ENCODE results near the gene DAZAP1.

The DAZAP1 gene

DNA sequence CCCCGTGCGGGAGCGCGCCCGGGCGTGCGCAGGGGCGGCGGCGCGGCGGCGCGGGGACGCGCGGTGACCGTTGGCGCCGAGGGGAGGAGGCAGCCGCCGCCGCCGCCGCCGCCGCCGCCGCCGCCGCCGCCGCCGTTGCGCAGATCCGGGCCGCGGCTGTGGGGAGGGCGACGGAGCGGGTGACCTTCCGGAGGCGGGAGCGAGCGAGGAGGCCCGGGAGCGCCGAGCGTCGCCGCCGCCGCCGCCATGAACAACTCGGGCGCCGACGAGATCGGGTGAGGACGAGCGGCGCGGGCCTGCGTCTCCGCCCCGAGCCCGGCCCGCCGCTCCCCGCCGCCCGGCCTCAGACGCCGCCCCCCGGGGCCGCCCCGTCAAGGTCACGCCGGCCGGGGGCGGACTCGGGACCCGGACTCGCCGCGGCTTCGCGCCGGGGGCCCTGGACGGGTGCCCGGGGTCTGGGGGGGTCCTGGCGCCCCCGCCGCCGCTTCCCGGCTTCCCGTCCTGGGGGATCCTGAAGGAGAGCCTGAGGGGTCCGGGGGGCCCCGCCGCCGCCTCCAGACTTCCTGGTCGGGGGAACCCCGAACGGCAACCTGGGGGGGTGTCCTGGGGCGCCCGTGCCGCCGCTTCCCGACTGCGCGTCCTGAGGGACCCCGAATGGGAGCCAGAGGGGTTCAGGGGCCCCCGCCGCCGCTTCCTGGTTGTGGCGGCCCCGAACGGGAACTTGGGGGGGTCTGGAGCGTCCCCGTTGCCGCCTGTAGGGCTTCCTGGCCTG is at the start of gene DAZAP1:
DAZAP1 (plus strand) TSS at position 59 of the 772 bp plus-strand sequence; CDS start at position 247, 188 bp downstream.
- peak; percentile 33 for DNase-seq

- DNase-seq: no peak
These were observed 47.1 kb upstream of the DAZAP1 start for GRCh38 chr19:1360126-1360817.

DNA sequence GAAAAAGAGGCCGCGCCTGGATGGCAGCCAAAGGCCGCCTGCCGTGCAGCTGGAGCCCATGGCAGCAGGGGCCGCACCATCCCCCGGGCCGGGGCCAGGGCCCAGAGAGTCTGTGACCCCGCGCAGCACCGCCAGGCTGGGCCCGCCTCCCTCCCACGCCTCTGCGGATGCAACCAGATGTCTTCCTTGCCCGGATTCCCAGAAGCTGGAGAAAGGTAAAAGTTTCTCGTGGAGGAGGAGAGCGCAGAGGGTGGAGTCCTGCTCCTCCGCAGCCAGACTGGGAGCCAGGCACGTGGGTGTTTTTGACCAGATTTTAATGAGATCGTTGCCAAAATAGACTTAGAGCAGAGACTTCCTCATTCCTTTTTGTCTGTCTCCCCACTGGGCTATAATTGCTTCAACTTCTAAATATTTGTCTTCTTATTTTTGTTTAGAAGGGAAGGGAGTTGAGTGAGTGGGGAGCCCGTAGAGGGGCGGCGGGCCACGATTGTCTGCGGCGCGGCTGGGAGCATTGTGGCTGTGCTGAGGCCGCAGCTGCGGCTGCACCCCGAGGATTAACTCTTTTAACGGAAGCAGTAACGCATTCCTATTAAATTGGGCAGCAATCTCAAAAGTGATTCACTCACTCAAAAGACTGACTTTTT is 46.4 kb upstream of the DAZAP1 start:
- DNase-seq: no peak

DNA sequence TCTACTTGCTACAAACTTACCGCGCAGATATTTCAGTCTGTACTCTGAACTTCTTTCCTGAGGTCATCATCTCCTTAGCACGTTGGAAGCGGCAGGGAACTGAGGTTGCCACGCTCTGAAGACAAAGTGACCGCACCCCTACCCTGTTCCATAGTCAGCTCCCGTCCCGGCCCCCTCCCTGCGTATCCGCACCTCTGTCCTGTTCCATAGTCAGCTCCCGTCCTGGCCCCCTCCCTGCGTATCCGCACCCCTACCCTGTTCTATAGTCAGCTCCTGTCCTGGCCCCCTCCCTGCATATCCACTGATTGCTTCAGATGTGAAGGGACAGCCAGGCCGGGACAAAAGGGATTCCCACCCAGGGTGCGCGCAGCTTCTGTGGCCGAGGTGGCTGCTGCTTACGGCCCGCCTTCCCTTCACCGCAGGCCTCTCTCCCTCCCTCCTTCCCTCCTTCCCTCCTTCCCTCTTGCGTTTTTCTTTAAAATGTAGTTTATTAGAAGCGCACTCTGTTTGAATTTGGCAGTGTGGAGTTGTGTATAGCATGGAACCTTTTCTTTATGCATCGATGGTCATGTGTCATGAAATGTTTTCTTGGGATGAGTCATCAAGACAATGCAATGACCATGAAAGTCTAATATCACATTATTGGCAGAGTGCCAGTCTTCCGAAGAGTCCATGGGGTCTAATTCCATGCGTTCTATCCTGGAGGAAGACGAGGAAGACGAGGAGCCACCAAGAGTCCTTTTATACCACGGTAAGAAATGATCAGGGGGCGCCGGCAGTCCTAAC is 45.6 kb upstream of the DAZAP1 start:
- no peak for DNase-seq

- DNase-seq: no peak
These were observed 44.8 kb upstream of the DAZAP1 start for GRCh38 chr19:1362387-1363257.

GRCh38 chr19:1363599-1363998 is 43.8 kb upstream of the DAZAP1 start:
- no peak for DNase-seq

- DNase-seq: no peak
These were observed 43.2 kb upstream of the DAZAP1 start for GRCh38 chr19:1364070-1364704.

DNA sequence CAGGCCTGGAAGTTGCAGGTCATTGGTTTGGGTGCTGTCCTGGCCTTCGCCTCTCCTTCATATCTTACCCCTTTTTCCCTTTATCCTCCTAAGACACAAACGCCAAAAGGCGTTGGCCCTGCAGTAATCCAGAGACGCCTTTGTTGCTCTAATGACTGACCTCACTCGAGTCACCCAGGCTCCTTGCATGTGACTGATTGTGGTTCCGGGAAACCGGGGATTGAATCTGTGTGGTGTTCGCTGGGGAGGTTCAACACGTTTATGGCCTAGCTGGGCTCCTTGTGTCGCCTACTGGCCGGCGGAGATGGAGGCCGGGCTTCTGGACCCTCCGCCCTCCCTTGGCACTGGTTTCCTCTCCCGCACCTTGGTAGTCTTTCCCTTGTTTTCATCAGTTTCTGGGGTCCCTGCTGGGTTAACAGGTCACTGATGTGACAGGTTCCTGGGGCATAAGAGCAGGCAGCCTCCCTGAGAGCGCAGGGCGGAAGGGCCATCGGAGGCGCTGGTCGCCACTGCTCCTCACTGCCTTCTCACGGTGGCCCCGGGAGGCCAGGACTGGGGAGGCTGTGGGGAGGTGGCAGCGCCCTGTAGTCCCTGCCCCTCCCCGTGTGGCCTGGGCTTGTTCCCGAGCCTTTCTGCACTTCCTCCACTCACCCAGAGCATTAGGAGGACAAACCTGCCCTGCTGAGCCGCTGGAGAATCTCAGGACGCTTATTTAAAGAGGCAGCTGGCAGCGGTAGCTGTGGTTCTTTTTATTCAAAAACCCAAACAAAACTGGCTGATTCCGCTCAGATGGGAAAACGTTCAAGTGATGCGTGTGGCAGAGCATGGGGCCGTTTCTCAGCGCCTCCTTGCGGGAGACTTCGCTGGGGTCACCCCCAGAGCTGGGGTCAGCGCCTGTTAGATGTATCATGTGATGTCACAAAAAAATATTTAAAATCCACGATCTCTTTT is 41.8 kb upstream of the DAZAP1 start:
- DNase-seq: no peak

- DNase-seq: no peak
These were observed 41.1 kb upstream of the DAZAP1 start for GRCh38 chr19:1366296-1366695.

GRCh38 chr19:1366899-1367870 is 40.2 kb upstream of the DAZAP1 start:
- no peak for DNase-seq

GRCh38 chr19:1369214-1369805 is 38.1 kb upstream of the DAZAP1 start:
- no peak for DNase-seq

GRCh38 chr19:1370579-1371361 is 36.6 kb upstream of the DAZAP1 start:
- no peak for DNase-seq

DNA sequence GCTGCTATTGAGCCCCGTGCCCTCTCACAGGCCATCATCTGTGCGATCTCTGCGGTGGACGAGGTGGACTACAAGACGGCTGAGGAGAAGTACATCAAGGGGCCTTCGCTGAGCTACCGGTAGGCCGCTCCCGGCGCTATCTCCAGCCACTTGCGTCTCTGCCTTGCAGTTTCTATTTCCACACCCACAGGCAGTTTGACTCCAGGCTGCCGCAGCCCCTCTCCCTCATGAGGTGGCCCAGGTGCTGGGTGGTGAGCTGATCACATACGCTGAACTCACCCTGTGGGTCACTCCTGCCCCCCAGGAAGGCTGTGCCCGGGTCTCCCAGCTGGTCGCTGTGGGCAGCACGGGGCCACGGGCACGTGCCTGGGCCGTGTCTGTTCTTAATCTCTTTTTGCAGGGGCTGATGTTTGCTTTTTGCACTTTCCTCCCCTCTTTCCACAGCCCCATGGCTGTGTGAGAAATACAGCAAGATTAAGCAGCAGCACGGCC is 34.3 kb upstream of the DAZAP1 start:
- no peak for DNase-seq

DNA sequence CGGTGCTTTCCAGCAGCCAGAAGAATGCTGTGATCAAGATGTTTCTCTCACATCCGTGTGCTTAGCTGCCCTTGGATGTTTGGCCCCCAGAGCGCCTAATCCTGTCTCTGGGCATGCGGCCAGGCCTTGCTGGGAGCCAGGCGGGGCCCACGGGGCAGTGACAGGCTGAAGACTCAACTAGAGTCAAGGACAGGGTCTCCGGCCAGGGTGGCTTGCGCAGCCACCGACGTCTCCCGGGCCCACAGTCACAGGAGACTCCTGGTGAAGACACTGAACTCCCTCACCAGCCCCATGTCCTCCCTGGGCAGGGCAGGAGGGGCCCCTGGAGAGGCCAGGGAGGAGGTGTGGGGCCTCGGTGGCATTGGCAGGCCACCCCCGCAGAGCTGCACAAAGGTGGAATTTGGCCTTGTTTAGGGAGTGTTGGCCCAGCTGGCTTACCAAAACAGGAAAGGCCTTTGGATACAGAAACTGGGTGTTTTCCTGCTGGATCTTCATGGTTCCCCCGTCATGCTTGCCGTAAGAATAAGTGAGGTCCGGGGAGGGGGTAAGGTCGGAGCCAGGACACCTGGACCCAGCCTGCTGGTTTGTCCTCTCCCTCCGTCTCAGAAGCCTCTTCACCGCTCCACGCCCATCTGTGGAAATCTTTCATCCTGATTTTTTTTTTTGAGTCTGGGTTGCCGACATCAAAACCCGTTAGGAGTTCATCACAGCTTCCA is 33.7 kb upstream of the DAZAP1 start:
- DNase-seq: no peak

DNA sequence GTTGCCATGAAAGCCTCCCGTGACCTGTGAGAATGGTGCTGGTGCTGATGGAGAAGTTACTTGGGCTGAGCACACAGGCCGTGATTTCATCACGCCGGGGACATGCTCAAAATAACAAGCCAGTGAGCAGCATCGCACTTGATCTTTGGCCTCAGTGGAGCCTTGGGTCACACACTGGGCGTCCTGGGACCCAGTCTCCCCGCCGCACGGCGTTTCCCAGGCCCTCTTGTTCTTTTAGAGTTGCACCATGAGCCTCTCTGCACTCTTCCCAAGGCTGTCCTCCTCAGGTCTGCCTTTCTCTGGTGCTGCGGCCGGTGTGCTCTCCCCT is 33.2 kb upstream of the DAZAP1 start:
- DNase-seq: no peak

DNA sequence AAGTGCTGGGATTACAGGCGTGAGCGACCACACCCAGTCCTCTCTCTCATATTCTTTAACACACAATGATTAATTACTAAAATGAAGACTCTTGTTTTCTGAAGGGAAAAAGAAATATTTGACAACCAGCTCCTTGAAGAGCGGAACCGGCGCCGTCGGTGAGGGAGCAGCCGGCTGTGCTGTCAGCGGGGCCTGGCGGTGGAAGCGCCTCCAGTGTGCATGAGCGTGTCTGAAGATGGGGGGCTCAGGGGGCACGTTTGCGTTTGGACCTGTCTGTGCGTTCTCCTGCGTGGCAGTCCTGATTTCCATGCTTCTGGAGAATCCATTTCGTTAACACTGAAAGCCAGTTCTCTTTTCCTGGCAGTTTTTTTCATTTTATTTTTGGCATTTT is 31.0 kb upstream of the DAZAP1 start:
- DNase-seq: no peak

Measured in stimulated activated CD4-positive, alpha-beta T cell treated with anti-CD3 and anti-CD28 coated beads, Interleukin-12 subunit alpha, Interleukin-12 subunit beta, amount 100 ng/mL, for 4 hours (primary cell).